Dendritic cell treated with granulocyte-macrophage colony-stimulating factor and Interleukin-4, amounts not matched to agents 40 ng/mL and 50 ng/mL, for 4 days (primary cell): ENCODE measurements around the gene PACSIN2.
A peak's percentile ranks its signal among the peaks of the same experiment; 100 is the strongest.
"Not testable (repeated sequence)": the region's sequence is repeated elsewhere in the genome, so short reads cannot be mapped to it uniquely, and the experiment has no call there.

Source experiments
- H3K27ac Mint-ChIP-seq: one replicate; pipeline ENCODE4 v1.8.0; 2022; ENCODE audit warnings: mild to moderate bottlenecking, mixed read lengths
- H3K27me3 Mint-ChIP-seq: one replicate; pipeline ENCODE4 v1.8.0; 2022; ENCODE audit warnings: mild to moderate bottlenecking, mixed read lengths
- H3K36me3 Mint-ChIP-seq: one replicate; pipeline ENCODE4 v1.8.0; 2022; ENCODE audit warnings: low read depth, mixed read lengths
- H3K4me1 Mint-ChIP-seq: one replicate; pipeline ENCODE4 v1.8.0; 2022; ENCODE audit warnings: low read depth, mixed read lengths
- H3K4me3 Mint-ChIP-seq: one replicate; pipeline ENCODE4 v1.8.0; 2022; ENCODE audit warnings: mild to moderate bottlenecking, moderate library complexity, mixed read lengths
- H3K9me3 Mint-ChIP-seq: one replicate; pipeline ENCODE4 v1.8.0; 2022; ENCODE audit warnings: mixed read lengths
- intact Hi-C: fragments of 100-400 bp; cut with micrococcal nuclease; formaldehyde crosslinking; loops from one replicate; pipeline ENCODE4 v1.15.0; 2022

PACSIN2 gene

DNA sequence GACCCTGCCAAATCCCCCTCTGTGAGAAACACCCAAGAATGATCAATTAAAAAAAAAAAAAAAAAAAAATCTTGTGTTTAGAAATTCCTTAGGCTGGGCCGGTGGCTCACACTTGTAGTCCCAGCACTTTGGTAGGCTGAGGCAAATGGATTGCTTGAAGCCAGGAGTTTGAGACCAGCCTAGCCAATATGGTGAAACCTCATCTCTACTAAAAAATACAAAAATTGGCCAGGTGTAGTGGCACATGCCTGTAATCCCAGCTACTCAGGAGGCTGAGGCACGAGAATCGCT, 53.6 kb downstream of the PACSIN2 start:
- H3K36me3 Mint-ChIP-seq, result peaks cover 41% of the 10 kb centered on the region
- not testable (repeated sequence) for H3K9me3 Mint-ChIP-seq, H3K27me3 Mint-ChIP-seq, H3K4me3 Mint-ChIP-seq
- peak overlapping the region; percentile 76 for H3K27ac Mint-ChIP-seq
- peaks cover 81% of the 10 kb centered on the region for H3K4me1 Mint-ChIP-seq
- intact Hi-C loops, result loop anchor here (5.0 kb wide), 1 partner anchor 39 kb away; no protein-coding TSS in a partner anchor

DNA sequence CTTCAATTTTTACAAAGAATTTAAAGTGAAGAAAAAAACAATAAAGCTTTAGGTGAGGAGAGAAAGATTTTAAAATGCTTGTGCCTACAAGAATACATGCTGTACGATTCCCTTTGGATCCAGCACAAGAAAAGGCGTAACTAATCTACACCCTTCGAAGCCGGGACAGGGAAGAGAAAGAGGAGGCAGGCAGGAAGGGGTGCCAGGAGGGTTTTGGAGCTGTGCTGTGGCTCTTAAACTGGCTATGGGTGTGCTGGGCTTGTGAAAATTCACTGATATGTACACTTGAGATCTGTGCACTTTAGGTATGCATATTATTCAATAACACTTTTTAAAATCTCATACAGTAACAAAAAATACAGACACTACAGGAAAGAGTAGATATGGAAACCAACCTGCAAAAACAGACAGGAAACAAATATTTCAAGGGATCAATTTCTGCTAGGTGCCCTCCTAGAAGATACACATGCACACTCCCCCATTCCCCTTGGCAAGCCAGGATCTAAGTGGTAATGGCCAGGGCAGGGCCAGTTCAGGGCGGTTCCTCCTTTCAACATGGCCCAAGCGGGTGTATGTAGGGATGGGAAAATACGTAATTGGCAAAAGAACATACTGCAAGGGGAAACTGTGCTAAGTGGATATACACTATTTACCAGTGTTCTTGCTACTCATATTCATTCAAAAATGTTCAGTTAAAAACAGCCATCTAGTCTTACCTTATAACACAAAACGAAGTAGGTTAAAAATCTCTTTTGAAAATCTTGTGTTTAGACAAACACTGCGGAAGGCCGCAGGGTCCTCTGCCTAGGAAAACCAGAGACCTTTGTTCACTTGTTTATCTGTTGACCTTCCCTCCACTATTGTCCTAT, 54.2 kb downstream of the PACSIN2 start:
- Mint-ChIP-seq H3K4me3 (peak overlapping the region; percentile 40), H3K27ac (peak overlapping the region; percentile 87), H3K27me3 (no peaks in the 10 kb centered on the region), H3K36me3 (peaks cover 47% of the 10 kb centered on the region), H3K4me1 (peaks cover 80% of the 10 kb centered on the region), H3K9me3 (peaks cover 6% of the 10 kb centered on the region)
- intact Hi-C loops, result loop anchor here (5.0 kb wide), 1 partner anchor 38 kb away; no protein-coding TSS in a partner anchor

DNA sequence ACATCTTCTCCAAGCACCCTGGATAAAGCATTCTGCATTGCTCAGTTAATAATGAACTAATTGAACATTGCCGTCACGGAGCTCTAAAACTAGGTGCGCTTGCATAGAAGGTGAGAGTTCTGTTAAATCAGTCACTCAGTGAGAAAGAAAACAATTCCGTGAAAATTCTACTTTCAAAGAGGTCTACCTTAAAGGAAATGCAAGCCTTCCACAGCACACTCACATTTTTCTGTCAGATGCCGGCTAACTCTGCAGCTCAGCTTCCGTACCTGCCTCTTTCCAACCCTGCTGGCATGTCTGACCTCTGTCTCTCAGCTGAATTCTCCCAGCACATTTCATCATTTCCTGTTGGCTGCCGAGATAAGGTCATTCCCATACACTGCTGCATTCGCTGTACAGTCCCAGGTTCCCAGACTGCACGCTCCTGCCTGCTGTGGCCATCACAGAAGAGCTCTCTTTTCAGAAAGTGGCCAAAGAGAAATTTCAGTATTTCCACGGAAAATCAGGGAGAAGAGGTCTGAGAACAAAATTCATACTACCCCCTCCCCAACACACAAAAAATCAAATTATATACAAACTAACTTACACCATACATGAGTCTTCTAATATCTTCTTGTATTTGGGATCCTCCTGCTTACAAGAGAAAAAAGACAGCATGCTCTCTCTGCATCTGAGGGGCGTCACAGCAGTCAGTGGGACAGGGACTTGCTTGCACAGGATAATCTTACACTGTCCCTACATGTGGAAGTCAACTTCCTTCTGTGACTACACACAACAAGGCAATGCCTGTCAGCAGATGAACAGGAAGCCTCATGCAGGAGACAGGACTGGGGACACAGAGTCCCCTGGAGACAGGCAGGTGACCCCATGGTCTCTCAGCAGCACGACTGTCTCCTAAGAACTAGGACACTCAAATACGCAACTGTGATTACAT, 55.1 kb downstream of the PACSIN2 start:
- Mint-ChIP-seq H3K36me3 (peaks cover 50% of the 10 kb centered on the region), H3K27ac (peak overlapping the region; percentile 87), H3K4me3 (peak overlapping the region; percentile 40), H3K27me3 (no peaks in the 10 kb centered on the region), H3K4me1 (peaks cover 83% of the 10 kb centered on the region), H3K9me3 (peaks cover 16% of the 10 kb centered on the region)
- intact Hi-C loops, result loop anchor here (5.0 kb wide), 1 partner anchor 38 kb away; no protein-coding TSS in a partner anchor

DNA sequence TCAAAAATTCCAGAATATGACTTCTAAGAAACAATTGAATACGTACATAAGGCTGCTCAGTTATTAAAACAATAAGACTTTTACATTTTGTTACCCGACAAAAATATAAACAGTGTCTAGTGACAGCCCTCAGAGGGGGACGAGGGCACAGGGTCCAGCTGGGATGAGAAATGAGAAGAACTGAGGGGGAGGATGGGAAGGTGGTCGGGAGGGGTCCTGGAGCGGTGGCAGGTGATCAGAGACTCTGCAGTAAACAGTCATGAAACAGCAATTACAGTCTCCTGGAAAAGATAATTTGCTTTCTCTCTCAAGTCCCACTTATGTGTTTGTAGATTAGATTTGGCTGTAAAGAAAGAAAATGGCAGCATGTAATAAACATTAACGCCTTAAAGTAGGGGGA, 56.0 kb downstream of the PACSIN2 start:
- Mint-ChIP-seq H3K4me3 (no peak overlapping the region), H3K27me3 (no peaks in the 10 kb centered on the region), H3K9me3 (peaks cover 16% of the 10 kb centered on the region), H3K27ac (no peak overlapping the region), H3K4me1 (peaks cover 81% of the 10 kb centered on the region), H3K36me3 (peaks cover 42% of the 10 kb centered on the region)
- intact Hi-C loops, result no loop called here

DNA sequence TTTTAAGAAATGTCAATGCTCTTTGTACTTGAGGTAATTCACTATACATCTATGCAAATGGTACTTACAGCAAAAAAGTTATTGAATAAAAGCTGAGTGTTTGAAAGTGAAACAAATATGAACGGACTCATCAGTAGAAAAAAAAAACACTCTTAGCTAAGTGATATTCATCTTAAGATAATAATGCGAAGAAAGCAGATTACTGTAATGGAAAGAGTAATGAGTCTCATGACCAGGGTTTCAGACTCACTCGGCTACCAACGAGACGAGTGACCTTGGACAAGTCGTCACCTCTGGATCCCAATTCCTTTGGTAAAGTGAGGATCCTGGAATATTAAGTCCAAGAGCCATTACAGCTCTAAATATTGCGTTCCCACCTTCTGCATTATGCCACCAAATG, 57.0 kb downstream of the PACSIN2 start:
- Mint-ChIP-seq H3K9me3 (peaks cover 16% of the 10 kb centered on the region), H3K27ac (no peak overlapping the region), H3K36me3 (peaks cover 33% of the 10 kb centered on the region), H3K4me1 (peaks cover 81% of the 10 kb centered on the region), H3K27me3 (no peaks in the 10 kb centered on the region), H3K4me3 (no peak overlapping the region)
- intact Hi-C loops, result no loop called here

DNA sequence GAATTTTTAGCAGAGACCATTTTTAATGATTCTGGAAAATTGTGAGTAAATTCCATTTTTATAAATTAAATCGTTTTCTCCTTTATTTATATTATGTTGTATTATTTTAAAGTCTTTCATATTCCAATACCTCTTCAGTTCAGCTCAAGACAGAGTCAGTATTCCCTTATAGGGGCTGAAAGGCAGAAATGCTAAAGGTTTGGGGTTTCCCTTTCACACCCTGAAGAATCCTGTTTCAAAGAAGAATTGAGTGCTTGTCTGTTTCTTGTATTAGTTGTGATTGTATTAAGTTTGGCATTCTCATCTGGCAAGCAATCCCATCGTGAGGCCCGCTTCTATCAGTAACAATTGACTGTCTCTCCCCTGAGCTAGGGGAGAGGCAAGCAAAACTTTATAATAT, 57.4 kb downstream of the PACSIN2 start:
- Mint-ChIP-seq H3K27me3 (no peaks in the 10 kb centered on the region), H3K27ac (no peak overlapping the region), H3K4me3 (no peak overlapping the region), H3K4me1 (peaks cover 80% of the 10 kb centered on the region), H3K36me3 (peaks cover 30% of the 10 kb centered on the region), H3K9me3 (peaks cover 16% of the 10 kb centered on the region)
- intact Hi-C loops, result no loop called here

DNA sequence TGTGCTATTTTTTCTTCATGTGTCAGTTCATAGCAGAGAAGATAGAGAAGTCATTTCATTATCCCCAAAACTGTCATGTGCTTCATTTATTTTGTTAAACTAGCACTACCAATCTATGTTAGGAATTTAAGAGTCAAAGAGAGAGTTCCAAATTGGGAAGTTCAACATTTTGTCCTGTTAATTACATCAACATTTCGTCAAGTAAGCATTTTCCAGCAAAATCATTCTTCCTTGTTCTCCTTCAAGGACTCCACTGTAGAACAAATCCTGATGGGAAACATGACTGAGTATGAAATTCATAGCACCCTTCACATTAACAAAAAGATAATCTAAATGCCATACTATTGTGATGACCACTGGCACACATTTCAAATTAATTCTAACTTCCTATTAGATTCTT, 59.1 kb downstream of the PACSIN2 start:
- H3K27ac Mint-ChIP-seq, result peak overlapping the region; percentile 38
- H3K36me3 Mint-ChIP-seq, result peaks cover 42% of the 10 kb centered on the region
- no peak overlapping the region for H3K4me3 Mint-ChIP-seq
- H3K9me3 Mint-ChIP-seq, result peaks cover 16% of the 10 kb centered on the region
- H3K4me1 Mint-ChIP-seq, result peaks cover 77% of the 10 kb centered on the region
- no peaks in the 10 kb centered on the region for H3K27me3 Mint-ChIP-seq
- intact Hi-C loops, result no loop called here

DNA sequence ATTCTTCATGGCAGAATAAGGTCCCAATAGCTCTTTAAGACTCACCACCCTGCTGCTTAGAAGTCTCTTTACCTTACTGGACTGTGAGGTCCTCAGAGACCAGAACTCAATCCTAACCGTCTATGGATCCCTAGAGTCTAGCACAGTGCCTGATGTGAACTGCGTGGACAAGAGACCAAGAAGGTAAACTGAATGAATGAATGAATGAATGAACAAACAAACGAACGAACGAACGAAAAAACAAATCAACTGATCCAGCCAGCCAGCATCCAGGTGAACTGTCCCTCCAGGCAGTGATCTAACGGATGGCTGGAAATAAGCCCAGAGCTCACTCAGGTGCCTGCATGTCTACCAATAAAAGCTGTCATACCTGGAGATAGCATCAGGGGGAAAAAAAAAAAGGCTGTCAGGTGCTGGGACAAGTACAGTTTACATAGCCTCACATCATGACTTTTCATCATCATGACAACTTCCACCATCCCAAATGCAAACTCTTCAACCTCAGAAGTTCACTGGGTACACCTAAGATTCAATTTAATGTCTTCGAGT, 59.8 kb downstream of the PACSIN2 start:
- H3K27ac Mint-ChIP-seq, result peak overlapping the region; percentile 38
- H3K36me3 Mint-ChIP-seq, result peaks cover 42% of the 10 kb centered on the region
- no peaks in the 10 kb centered on the region for H3K27me3 Mint-ChIP-seq
- intact Hi-C loops, result no loop called here
- peaks cover 71% of the 10 kb centered on the region for H3K4me1 Mint-ChIP-seq
- no peak overlapping the region for H3K4me3 Mint-ChIP-seq
- H3K9me3 Mint-ChIP-seq, result peaks cover 16% of the 10 kb centered on the region

DNA sequence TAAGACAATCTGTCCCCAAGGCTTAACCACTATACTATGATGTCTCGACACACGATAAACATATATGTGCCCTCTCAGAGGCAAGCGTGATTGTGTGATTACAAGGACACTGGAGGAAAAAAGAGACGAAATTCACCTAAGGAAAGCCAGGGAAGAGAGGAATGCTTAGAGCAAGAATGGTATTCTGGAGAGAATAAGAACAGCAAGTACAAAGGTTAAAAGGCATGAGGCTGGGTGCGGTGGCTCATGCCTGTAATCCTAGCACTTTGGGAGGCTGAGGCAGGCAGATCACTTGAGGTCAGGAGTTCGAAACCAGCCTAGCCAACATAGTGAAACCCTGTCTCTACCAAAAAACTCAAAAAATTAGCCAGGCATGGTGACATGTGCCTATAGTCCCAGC, 61.2 kb downstream of the PACSIN2 start:
- peaks cover 65% of the 10 kb centered on the region for H3K4me1 Mint-ChIP-seq
- peaks cover 16% of the 10 kb centered on the region for H3K9me3 Mint-ChIP-seq

DNA sequence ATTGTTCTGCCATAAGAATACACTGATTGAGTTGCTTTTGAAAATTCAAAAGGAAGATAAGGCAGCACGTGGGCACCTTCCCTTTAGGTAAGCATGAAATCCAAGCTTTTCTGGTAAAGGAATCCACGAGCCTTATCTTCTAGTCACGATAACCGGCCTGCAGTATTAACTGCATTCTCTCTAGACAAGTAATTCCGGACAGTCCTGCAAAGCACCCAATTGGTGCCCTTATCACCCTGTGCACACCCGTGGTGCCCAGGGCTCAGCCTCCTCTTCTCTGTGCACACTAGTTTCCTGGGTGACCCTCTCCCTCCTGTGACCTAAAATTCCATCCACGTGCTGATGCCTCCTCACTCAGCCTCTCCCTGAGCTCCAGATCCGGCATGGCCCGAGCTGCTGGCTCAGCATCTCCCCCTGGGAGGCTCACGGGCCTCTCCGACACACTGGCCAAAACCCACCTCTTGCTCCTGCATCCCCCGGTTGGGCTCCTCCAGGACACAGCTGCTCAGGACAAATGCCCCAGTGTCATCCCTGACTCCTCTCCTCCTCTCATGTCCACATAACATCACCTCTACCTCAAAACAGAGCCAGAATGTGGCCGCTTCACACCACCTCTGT, 63.7 kb downstream of the PACSIN2 start:
- no peak overlapping the region for H3K4me3 Mint-ChIP-seq
- H3K27ac Mint-ChIP-seq, result no peak overlapping the region
- H3K36me3 Mint-ChIP-seq, result peaks cover 45% of the 10 kb centered on the region
- H3K4me1 Mint-ChIP-seq, result peaks cover 72% of the 10 kb centered on the region
- no peaks in the 10 kb centered on the region for H3K27me3 Mint-ChIP-seq
- peaks cover 14% of the 10 kb centered on the region for H3K9me3 Mint-ChIP-seq
- intact Hi-C loops, result no loop called here

More for the DNA sequence above, 61.2 kb downstream of the PACSIN2 start:
- H3K27ac Mint-ChIP-seq, intact Hi-C loops, H3K27me3 Mint-ChIP-seq, H3K4me3 Mint-ChIP-seq: not testable (repeated sequence)
- peaks cover 38% of the 10 kb centered on the region for H3K36me3 Mint-ChIP-seq

DNA sequence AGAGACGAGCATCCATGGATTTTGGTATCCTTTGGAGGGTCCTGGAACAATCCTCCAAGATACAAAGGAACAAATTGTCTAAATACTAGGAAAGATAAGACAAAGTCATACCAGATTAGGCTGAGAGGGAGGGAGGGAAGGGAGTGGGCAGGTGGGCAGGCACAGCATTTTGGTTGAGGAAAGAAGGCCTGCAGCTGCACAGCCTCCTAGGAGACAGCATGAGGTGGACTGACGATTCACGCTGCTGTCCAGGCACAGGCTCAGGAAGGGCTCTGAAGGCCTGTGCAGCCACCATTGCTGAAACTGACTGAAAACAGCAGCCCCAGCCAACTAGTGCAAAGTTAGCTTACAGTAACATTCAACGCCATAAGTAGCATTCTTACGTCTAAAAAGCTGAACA, 64.7 kb downstream of the PACSIN2 start:
- H3K4me3 Mint-ChIP-seq, result no peak overlapping the region

DNA sequence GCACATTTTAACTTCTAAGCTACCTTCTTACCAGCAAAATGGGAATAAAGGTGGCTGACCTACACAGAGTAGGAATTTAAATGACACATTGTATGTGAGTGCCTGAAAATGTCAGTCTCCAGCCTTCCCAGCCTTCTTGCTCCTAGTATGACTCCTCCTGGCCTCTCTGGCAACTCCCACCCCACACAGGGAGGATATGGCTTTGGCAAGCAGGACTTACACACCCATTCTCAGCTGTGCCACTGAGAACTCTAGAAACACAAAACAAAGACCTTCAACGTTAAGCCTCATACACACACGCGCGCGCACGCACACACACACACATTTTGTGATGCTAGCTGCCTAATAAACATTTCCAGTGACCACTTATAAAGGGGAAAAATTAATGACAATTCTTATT, 65.8 kb downstream of the PACSIN2 start:
- Mint-ChIP-seq H3K4me3 (no peak overlapping the region), H3K27ac (no peak overlapping the region), H3K36me3 (peaks cover 42% of the 10 kb centered on the region), H3K27me3 (no peaks in the 10 kb centered on the region), H3K9me3 (no peaks in the 10 kb centered on the region), H3K4me1 (peaks cover 66% of the 10 kb centered on the region)
- intact Hi-C loops, result no loop called here

More for the DNA sequence above, 64.7 kb downstream of the PACSIN2 start:
- H3K4me1 Mint-ChIP-seq, result peaks cover 74% of the 10 kb centered on the region
- intact Hi-C loops, result no loop called here
- H3K27me3 Mint-ChIP-seq, result no peaks in the 10 kb centered on the region
- peaks cover 45% of the 10 kb centered on the region for H3K36me3 Mint-ChIP-seq
- no peak overlapping the region for H3K27ac Mint-ChIP-seq
- peaks cover 5% of the 10 kb centered on the region for H3K9me3 Mint-ChIP-seq

DNA sequence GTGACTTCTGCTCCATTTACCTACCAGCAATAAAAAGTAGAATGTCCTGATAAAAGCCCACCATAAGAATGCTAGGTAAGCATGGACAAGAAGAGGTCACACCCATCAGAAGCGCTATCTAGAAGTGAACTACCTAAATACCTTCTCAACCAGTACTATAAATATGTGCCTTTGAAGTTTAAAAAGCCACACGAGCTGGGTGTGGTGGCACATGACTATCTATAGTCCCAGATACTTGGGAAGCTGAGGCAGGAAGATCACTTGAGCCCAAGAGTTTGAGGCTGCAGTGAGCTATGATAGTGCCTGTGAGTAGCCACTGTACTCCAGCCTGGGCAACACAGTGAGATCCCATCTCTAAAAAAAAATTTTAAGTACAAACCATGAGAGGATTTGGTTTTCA, 66.7 kb downstream of the PACSIN2 start:
- Mint-ChIP-seq H3K27me3 (no peaks in the 10 kb centered on the region), H3K36me3 (peaks cover 49% of the 10 kb centered on the region), H3K4me3 (no peak overlapping the region), H3K27ac (no peak overlapping the region), H3K4me1 (peaks cover 59% of the 10 kb centered on the region), H3K9me3 (no peaks in the 10 kb centered on the region)
- intact Hi-C loops, result no loop called here
